GM18861 (cell line): ENCODE results near the gene PRCD.

Source experiments
- ATAC-seq: cut with Tn5 transposase; IDR thresholded peaks from one replicate; pipeline ENCODE4 v1.9.1; 2021; ENCODE audit not compliant: unreplicated experiment

PRCD gene

DNA sequence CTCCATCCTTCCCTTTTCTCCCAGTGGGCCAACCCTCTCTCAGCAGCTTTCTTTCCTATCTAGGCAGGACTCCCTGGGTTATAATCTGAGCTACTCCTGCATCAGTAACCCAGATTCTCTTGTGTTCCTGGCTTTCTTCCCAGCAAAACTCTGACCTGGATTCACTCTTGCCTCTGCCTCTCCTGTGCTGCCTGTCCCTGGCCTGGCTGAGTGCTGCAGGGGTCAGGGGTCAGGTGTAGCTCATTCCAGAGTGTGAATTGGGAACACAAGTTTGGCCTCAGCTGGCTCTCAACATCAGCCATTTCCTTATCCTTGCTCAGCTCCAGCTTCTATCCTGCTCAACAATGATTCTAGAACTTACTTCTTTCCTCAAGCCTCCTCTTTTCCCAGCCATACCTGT is 48.3 kb downstream of the PRCD start:
- no peak for ATAC-seq

DNA sequence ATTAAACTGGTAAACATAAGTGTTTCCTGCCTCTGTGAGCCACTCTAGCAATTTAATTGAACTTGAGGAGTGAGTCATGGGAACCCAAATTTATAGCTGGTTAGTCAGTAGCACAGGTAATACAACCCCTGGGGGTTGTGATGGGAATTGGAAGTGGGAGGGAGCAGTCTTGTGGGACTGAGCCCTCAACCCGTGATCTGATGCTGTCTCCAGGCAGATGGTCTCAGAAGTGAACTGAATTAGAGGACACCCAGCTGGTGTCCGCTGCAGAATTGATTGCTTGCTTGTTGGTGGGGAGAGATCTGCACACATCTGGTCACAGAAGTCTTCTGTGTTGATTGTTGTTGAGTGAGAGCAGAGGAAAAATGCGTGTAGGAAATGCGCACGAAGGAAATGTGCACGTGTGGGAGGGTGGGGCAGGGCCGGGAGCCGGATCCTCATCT is 53.6 kb downstream of the PRCD start:
- ATAC-seq = no peak

DNA sequence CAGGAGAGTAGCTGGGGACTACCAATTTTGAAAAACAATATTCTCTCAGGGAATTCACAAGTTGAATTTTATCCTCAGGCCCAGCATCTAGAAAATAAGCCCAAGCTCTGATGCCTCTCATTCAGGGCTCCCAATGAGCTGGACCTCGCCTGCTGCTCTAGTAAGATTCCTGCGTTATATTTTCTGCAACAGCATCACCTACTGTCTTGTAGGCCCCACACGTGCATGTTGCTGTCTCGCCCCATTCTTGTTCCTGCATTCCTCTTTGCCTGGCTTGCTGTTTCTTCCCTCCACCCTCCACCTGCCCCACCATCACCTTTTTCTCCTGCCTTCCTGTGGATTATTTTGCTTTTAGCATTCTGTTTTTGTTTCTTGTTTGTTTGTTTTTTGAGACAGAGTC is 54.1 kb downstream of the PRCD start:
- ATAC-seq = no peak

DNA sequence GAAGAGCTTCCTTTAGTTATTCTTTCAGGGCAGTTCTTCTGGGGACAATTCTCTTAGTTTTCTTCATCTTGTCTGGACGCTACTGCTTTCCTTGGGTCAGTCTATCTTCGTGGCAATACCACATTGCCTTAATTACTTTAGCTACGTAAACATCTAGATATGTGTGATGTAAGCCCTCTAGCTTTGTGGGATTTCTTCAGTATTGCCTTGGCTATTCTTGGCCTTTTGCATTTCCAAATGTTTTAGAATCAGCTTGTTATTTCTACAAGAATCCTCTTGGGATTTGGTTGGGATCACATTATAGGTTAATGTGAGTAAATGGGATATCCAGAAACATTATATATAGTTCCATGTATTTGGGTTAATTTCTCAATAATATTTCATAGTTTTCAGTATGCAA is 54.8 kb downstream of the PRCD start:
- no peak for ATAC-seq
